ENCODE results near the gene MFSD1. TPM values are rescaled to one million over a fixed set of nuclear protein-coding genes. Genes with fewer than 3 reads are reported as not detected.

MFSD1 gene
- total and polyA plus RNA-seq, 9 of the 15 experiments (the other 6 are each of a cell fraction or from before 2014, with no cell fraction given) = 8.7 to 49.5 (median 28.6) TPM

DNA sequence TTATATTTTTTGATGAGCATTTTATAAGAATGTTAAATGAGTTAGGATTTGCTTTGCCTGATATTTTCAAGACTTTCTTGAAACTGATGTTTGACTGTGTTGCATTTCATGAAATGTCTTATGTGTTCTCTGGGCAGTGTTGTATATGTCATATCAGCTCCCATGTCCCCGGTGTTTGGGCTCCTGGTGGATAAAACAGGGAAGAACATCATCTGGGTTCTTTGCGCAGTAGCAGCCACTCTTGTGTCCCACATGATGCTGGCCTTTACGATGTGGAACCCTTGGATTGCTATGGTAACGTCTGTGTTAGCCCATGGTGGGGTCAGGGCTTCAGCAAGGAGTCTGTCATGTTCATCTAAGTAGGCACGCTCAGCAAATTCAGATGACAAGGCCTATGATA is 20.0 kb downstream of the MFSD1 start (continued):
- TF ChIP-seq ZNF232 (CRISPR knock-in tag; IDR thresholded peaks at IDR 0.05) (no peak), E2F3 (CRISPR knock-in tag; IDR thresholded peaks at IDR 0.05) (no peak), ZFP30 (CRISPR knock-in tag; IDR thresholded peaks at IDR 0.05; ENCODE audit: borderline replicate concordance) (no peak), ZBTB9 (CRISPR knock-in tag; IDR thresholded peaks at IDR 0.05) (no peak), RBM39 (optimal IDR thresholded peaks at IDR 0.05; ENCODE audit: low read depth, low read length) (no peak), ZNF699 (CRISPR knock-in tag; IDR thresholded peaks at IDR 0.05; ENCODE audit: insufficient replicate concordance) (no peak)
- TF ChIP-seq, protein P1, sequence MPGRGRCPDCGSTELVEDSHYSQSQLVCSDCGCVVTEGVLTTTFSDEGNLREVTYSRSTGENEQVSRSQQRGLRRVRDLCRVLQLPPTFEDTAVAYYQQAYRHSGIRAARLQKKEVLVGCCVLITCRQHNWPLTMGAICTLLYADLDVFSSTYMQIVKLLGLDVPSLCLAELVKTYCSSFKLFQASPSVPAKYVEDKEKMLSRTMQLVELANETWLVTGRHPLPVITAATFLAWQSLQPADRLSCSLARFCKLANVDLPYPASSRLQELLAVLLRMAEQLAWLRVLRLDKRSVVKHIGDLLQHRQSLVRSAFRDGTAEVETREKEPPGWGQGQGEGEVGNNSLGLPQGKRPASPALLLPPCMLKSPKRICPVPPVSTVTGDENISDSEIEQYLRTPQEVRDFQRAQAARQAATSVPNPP (IDR thresholded peaks at IDR 0.05; ENCODE audit: borderline replicate concordance, insufficient read depth, insufficient read length) = no peak

- Histone ChIP-seq H4K20me1 (replicated peaks; ENCODE audit: control insufficient read depth, insufficient read depth, low read length) (no peaks in the 10 kb centered on the region; the same call in 1 of the 2 replicates), H3K36me3 (ENCODE audit: control insufficient read depth, insufficient read depth, low read length) (peaks cover 60% of the 10 kb centered on the region; the same call in 2 of the 3 replicates), H3K79me2 (ENCODE audit: control insufficient read depth, insufficient read depth, low read length) (no peaks in the 10 kb centered on the region), H3K4me3 (no peak overlapping the region), H2AFZ (ENCODE audit: low read depth, low read length) (no peak overlapping the region), H3K9ac (ENCODE audit: insufficient read depth in 1 of 2, low read depth in 2 of 2, low read length in 2 of 2) (no peak overlapping the region), H3K4me2 (ENCODE audit: insufficient read depth, low read length) (no peak overlapping the region), H3K9me3 (replicated peaks; ENCODE audit: control insufficient read depth, insufficient read depth, low read depth, low read length) (no peaks in the 10 kb centered on the region), H3K27me3 (ENCODE audit: control insufficient read depth in 2 of 2, insufficient read depth in 2 of 2, low read length in 2 of 2) (no peaks in the 10 kb centered on the region), H3K4me1 (replicated peaks in 1 of 2; ENCODE audit: control insufficient read depth in 2 of 2, insufficient read depth in 2 of 2, low read length in 2 of 2) (no peaks in the 10 kb centered on the region), H3K27ac (ENCODE audit: extremely low read depth, low read depth, low read length) (no peak overlapping the region), H3K9me1 (ENCODE audit: control insufficient read depth, insufficient read depth, low read length) (no peaks in the 10 kb centered on the region)
- POLR2A ChIA-PET = no interaction called here
- FAIRE-seq = no peak
- 94% methylated on average over 4 of the region's 4 CpGs for WGBS (ENCODE audit: insufficient coverage, low coverage, missing lambda C conversion rate)
- no peak for DNase-seq (ENCODE audit: extremely low read depth in 1 of 4, low spot score in 3 of 4)
- CTCF ChIA-PET (ENCODE audit: low intra/inter-chr PET ratio) = no interaction called here
- intact Hi-C loops (cut with micrococcal nuclease) = no loop called here
- no peak for ATAC-seq
- BruUV-seq (replicated peaks) = no TSS peak
- in situ Hi-C loops (cut with MboI) = no loop called here
- TF ChIP-seq SMAD3 (CRISPR knock-in tag; conservative IDR thresholded peaks at IDR 0.05) (no peak), HCFC1 (IDR thresholded peaks at IDR 0.05; ENCODE audit: low read depth, low read length) (no peak), ZBTB11 (CRISPR knock-in tag; IDR thresholded peaks at IDR 0.05) (no peak), HIVEP1 (CRISPR knock-in tag; IDR thresholded peaks at IDR 0.05) (no peak), SUPT5H (IDR thresholded peaks at IDR 0.05) (no peak), CHD1 (IDR thresholded peaks at IDR 0.05; ENCODE audit: low read length) (no peak), RAD51 (IDR thresholded peaks at IDR 0.05; ENCODE audit: borderline replicate concordance, low read depth) (no peak), KDM2B (CRISPR knock-in tag; IDR thresholded peaks at IDR 0.05) (no peak)
Observed at GRCh38 chr3:158823426-158823825, 21.6 kb downstream of the MFSD1 start.

Measured in K562 (cell line).